Measurements from ENCODE around the gene ATAD3B. TPM values are rescaled to one million over a fixed set of nuclear protein-coding genes. Genes with fewer than 3 reads are reported as not detected.
A peak's percentile ranks its signal among the peaks of the same experiment; 100 is the strongest.
"Not testable (repeated sequence)": the region's sequence is repeated elsewhere in the genome, so short reads cannot be mapped to it uniquely, and the experiment has no call there.

Gene ATAD3B
- total RNA-seq, 2 experiments from 2014 or later: 41.5 to 49.6 TPM

DNA sequence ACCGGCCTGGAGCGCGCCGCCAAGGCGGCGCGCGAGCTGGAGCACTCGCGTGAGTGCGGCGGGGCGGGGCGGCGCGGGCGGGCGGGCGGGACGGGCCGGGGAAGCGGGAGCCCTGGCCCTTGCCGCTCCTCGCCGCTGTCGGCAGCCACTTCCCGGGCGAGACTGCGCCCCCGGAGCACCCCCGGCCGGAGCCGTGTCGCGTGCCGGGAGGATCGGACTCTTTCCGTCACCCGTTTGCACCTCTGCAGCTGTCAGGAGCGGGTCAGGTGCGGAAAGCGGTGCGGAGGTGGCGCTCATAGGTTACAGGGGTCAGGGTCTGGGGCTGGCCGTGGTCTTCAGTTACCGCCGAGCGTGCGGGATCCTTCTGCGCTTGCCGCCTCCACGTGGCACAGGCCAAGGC lies 40.9 kb downstream of the ATAD3B start:
- POLR2A ChIA-PET; H3K9me3 Mint-ChIP-seq (ENCODE audit: insufficient read depth); H3K36me3 Mint-ChIP-seq (ENCODE audit: low read depth); H3K27me3 Mint-ChIP-seq (ENCODE audit: low read depth); CTCF ChIA-PET: not testable (repeated sequence)
- Mint-ChIP-seq H3K4me3 (peak overlapping the region; percentile 76), H3K4me1 (ENCODE audit: low read depth) (peaks cover 14% of the 10 kb centered on the region), H3K27ac (peak overlapping the region; percentile 60)
- peak; percentile 35 for ATAC-seq
- DNase-seq: peak; percentile 37

DNA sequence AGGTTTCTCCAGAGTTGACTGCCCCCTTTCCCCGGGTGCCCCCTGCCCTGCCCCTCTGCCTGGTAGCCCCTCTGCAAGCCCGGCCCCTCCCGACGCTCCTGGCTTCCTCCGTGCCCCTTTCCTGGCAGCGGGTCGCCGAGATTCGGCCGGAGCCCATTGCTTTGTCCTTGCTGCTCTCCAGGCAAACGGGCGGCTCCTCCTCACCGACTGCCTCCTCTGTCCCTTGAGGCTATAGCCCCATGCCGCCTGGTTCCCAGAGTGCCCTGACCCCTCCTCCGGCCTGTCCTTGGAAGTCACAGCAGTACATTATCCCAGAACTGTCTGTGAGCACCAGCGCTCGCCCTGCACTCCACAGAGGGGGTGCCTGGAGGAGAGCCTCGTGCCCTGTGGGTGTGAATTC lies 42.1 kb downstream of the ATAD3B start:
- H3K9me3 Mint-ChIP-seq (ENCODE audit: insufficient read depth); ATAC-seq; CTCF ChIA-PET; POLR2A ChIA-PET; H3K27me3 Mint-ChIP-seq (ENCODE audit: low read depth); DNase-seq: not testable (repeated sequence)
- Mint-ChIP-seq H3K4me3 (peak overlapping the region; percentile 69), H3K27ac (peak overlapping the region; percentile 55), H3K36me3 (ENCODE audit: low read depth) (peaks cover 15% of the 10 kb centered on the region), H3K4me1 (ENCODE audit: low read depth) (peaks cover 12% of the 10 kb centered on the region)

DNA sequence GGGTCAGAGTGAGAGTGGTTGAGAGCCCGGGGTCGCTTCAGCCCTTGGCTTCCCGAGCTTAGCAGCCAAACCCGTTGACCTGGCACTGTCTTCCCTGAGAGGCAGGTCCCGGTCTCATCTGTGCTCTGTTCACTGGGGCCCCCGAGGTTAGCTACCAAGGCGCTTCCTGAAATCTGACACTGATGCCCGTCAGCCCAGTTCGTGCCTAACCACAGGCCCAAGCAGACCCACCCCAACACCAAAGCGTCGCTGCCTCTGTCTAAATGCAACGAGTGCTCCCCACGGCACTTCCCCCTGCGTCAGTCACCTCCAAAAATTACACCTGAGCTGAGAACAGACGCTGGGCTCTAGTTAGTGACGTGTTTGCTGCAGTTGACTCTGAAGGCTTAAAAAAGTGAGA lies 42.8 kb downstream of the ATAD3B start:
- H3K9me3 Mint-ChIP-seq (ENCODE audit: insufficient read depth); H3K27ac Mint-ChIP-seq; ATAC-seq; DNase-seq; H3K27me3 Mint-ChIP-seq (ENCODE audit: low read depth); H3K4me3 Mint-ChIP-seq; POLR2A ChIA-PET: not testable (repeated sequence)
- Mint-ChIP-seq H3K36me3 (ENCODE audit: low read depth) (peaks cover 18% of the 10 kb centered on the region), H3K4me1 (ENCODE audit: low read depth) (peaks cover 12% of the 10 kb centered on the region)
- CTCF ChIA-PET: interaction anchor here (0.9 kb wide), 1 partner anchor 10 kb away, joined by 3 read pairs; no protein-coding TSS in a partner anchor

DNA sequence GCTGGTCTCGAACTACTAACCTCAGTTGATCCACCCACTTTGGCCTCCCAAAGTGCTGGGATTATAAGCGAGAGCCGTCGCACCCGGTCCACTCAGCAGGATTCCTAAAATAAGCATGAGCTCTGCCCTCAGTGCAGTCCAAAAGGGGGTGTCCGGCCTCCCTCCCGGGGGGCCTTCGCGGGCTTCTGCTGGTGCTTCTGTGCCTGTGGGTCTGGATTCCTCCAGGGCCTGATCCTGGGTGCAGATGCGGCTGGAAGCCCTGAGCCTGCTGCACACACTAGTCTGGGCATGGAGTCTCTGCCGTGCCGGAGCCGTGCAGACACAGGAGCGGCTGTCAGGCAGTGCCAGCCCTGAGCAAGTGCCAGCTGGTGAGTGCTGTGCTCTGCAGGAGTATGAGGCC lies 45.4 kb downstream of the ATAD3B start:
- CTCF ChIA-PET; H3K4me3 Mint-ChIP-seq; H3K27me3 Mint-ChIP-seq (ENCODE audit: low read depth); H3K4me1 Mint-ChIP-seq (ENCODE audit: low read depth); DNase-seq; H3K9me3 Mint-ChIP-seq (ENCODE audit: insufficient read depth); H3K27ac Mint-ChIP-seq; ATAC-seq: not testable (repeated sequence)
- peaks cover 21% of the 10 kb centered on the region for H3K36me3 Mint-ChIP-seq (ENCODE audit: low read depth)
- POLR2A ChIA-PET: interaction anchor here (0.6 kb wide), 1 partner anchor 148 kb away, joined by 3 read pairs; no protein-coding TSS in a partner anchor

DNA sequence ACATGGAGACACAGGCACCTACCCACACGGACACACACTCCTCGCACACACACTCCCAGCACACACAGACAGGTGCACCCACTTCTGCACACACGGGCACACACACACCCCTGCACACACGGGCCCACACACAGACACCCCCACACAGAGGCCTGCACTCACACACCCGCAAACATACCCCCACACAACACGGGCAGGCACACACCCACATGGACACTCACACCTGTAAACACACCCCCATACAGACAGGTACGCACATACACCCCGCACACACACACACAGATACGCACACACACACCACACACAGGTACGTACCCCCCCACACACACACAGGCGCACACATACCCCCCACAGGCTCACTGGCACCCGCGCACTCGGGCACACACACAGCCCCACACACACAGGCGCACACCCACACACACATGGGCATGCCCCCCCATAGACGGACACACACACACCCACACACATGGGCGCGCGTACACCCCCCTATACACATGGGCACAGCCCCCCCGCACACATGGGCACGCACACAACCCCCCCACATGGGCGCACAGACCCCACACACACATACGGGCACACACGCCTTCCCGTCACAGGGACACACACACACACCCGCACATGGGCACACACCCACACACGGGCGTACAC lies 46.5 kb downstream of the ATAD3B start:
- no peak for DNase-seq
- no peak for ATAC-seq
- POLR2A ChIA-PET: no interaction called here
- Mint-ChIP-seq H3K36me3 (ENCODE audit: low read depth) (peaks cover 21% of the 10 kb centered on the region), H3K4me3 (no peak overlapping the region), H3K4me1 (ENCODE audit: low read depth) (peaks cover 6% of the 10 kb centered on the region), H3K9me3 (ENCODE audit: insufficient read depth) (no peaks in the 10 kb centered on the region), H3K27me3 (ENCODE audit: low read depth) (no peaks in the 10 kb centered on the region), H3K27ac (no peak overlapping the region)
- CTCF ChIA-PET: no interaction called here

DNA sequence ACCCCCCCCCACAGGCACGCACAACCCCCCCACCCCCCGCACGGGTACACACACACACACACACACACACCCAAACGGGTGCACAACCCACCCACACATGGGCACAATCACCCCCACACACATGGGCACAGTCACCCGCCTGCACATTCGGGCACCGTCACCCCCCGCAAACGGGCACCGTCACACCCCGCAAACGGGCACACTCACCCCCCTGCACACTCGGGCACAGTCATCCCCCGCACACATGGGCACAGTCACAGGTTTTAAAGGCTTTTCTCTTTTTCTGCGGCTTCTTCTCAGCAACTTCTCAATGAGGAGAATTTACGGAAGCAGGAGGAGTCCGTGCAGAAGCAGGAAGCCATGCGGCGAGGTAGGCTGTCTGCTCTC lies 47.0 kb downstream of the ATAD3B start:
- not testable (repeated sequence) for H3K27ac Mint-ChIP-seq

DNA sequence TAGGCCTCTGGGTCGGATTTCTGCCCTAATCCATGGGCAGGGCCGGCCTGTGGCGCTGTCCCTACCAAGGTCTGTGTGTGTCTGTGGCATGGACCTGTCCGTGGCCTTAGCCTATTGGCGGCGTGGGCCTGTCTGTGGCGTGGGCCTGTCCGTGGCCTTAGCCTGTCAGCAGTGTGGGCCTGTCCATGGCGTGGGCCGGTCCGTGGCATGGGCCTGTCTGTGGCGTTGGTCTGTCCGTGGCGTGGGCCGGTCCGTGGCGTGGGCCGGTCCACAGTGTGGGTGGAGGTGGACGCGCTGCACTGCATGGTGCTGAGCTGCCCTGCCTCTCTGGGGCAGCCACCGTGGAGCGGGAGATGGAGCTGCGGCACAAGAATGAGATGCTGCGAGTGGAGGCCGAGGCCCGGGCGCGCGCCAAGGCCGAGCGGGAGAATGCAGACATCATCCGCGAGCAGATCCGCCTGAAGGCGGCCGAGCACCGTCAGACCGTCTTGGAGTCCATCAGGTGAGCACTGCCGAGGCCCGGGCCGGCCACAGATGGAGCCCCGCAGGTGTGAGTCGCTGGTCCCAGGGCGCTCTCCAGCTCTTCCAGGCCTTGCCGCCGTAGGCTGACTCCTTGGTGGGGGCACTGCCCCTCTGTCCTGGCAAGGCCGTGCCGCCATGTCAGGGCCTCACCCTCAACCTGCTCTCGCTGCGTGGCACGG lies 48.4 kb downstream of the ATAD3B start:
- DNase-seq; H3K27ac Mint-ChIP-seq; H3K4me3 Mint-ChIP-seq; H3K9me3 Mint-ChIP-seq (ENCODE audit: insufficient read depth); CTCF ChIA-PET; H3K27me3 Mint-ChIP-seq (ENCODE audit: low read depth); H3K4me1 Mint-ChIP-seq (ENCODE audit: low read depth); ATAC-seq; POLR2A ChIA-PET: not testable (repeated sequence)
- peaks cover 21% of the 10 kb centered on the region for H3K36me3 Mint-ChIP-seq (ENCODE audit: low read depth)

More for the DNA sequence above, 47.0 kb downstream of the ATAD3B start:
- CTCF ChIA-PET; H3K4me3 Mint-ChIP-seq; POLR2A ChIA-PET; H3K4me1 Mint-ChIP-seq (ENCODE audit: low read depth); H3K27me3 Mint-ChIP-seq (ENCODE audit: low read depth); DNase-seq; ATAC-seq; H3K9me3 Mint-ChIP-seq (ENCODE audit: insufficient read depth): not testable (repeated sequence)
- peaks cover 21% of the 10 kb centered on the region for H3K36me3 Mint-ChIP-seq (ENCODE audit: low read depth)

DNA sequence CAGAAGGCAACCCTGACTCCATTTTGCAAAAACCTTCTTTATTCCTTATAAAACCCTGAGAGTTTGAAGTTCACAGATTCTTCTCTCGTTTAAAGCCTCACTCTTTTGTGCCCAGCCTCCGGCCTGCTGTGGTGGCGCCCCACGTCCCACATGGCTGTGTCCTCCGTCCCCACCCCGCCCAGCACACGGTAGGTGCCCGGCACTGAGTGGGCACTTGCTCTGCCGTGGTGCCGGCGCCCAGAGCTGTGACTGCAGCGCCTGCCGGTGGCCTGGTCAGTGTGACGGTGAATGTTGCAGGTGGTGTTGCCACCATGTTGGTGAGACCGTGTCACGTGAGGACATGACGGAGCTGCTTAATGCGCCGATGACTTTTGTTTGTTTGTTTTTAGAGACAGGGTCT lies 49.8 kb downstream of the ATAD3B start:
- no peaks in the 10 kb centered on the region for H3K9me3 Mint-ChIP-seq (ENCODE audit: insufficient read depth)
- POLR2A ChIA-PET: no interaction called here

DNA sequence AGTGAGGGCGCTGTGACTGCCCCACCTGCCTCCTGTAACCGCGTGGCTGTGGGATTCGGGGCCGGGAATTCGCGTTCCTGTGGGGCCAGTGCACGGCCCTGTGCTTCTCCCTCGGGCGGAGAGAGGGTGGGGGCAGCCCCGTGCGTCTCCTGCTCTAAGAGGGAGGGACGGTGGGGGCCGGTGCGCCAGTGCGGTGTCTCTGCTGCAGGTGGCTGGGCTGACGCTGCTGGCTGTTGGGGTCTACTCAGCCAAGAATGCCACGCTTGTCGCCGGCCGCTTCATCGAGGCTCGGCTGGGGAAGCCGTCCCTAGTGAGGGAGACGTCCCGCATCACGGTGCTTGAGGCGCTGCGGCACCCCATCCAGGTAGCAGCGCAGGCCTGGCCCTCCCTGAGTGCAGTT lies 51.0 kb downstream of the ATAD3B start:
- ATAC-seq; POLR2A ChIA-PET; H3K27ac Mint-ChIP-seq; H3K4me1 Mint-ChIP-seq (ENCODE audit: low read depth); H3K4me3 Mint-ChIP-seq; H3K27me3 Mint-ChIP-seq (ENCODE audit: low read depth); H3K9me3 Mint-ChIP-seq (ENCODE audit: insufficient read depth); DNase-seq; CTCF ChIA-PET: not testable (repeated sequence)
- peaks cover 23% of the 10 kb centered on the region for H3K36me3 Mint-ChIP-seq (ENCODE audit: low read depth)

More for the DNA sequence above, 49.8 kb downstream of the ATAD3B start:
- Mint-ChIP-seq H3K4me1 (ENCODE audit: low read depth) (no peaks in the 10 kb centered on the region), H3K27ac (no peak overlapping the region), H3K4me3 (no peak overlapping the region), H3K27me3 (ENCODE audit: low read depth) (no peaks in the 10 kb centered on the region), H3K36me3 (ENCODE audit: low read depth) (peaks cover 17% of the 10 kb centered on the region)
- CTCF ChIA-PET: no interaction called here
- ATAC-seq: no peak
- no peak for DNase-seq

DNA sequence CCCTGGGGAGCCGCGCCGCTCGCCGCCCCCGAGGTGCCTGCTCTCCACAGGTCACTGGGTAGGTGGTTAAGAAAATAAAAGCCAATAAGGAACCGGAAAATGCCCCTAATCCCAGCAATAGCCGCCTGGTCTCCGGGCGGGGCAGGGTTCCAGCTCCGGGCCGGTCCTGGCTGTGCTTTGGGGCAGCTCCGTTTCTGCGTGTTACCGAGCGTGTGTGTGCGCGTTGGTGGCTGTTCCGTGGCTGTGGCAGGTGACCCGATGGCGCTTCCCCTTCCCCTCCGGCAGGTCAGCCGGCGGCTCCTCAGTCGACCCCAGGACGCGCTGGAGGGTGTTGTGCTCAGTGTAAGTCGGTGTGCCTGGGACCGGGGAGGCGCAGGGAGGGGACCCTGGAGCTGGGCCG lies 51.7 kb downstream of the ATAD3B start:
- H3K4me3 Mint-ChIP-seq; CTCF ChIA-PET; ATAC-seq; H3K4me1 Mint-ChIP-seq (ENCODE audit: low read depth); DNase-seq; H3K27ac Mint-ChIP-seq; H3K9me3 Mint-ChIP-seq (ENCODE audit: insufficient read depth); POLR2A ChIA-PET; H3K27me3 Mint-ChIP-seq (ENCODE audit: low read depth): not testable (repeated sequence)
- peaks cover 21% of the 10 kb centered on the region for H3K36me3 Mint-ChIP-seq (ENCODE audit: low read depth)

DNA sequence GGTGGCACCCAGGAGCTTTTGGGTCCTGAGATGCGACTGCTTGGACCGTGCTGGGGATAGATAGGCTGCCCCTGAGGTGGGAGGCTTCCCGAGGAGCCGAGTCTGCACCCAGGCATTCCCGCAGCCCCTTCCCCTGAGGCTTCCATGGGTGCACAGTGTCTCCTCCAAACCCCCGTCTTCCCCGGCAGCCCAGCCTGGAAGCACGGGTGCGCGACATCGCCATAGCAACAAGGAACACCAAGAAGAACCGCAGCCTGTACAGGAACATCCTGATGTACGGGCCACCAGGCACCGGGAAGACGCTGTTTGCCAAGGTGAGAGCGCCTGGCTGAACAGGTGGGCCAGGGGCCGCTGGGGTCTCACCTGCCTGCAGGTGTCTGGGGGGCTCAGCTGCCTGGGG lies 52.1 kb downstream of the ATAD3B start:
- ATAC-seq; H3K4me1 Mint-ChIP-seq (ENCODE audit: low read depth); DNase-seq; H3K27me3 Mint-ChIP-seq (ENCODE audit: low read depth); H3K4me3 Mint-ChIP-seq; H3K27ac Mint-ChIP-seq; H3K9me3 Mint-ChIP-seq (ENCODE audit: insufficient read depth); POLR2A ChIA-PET; CTCF ChIA-PET: not testable (repeated sequence)
- peaks cover 20% of the 10 kb centered on the region for H3K36me3 Mint-ChIP-seq (ENCODE audit: low read depth)

DNA sequence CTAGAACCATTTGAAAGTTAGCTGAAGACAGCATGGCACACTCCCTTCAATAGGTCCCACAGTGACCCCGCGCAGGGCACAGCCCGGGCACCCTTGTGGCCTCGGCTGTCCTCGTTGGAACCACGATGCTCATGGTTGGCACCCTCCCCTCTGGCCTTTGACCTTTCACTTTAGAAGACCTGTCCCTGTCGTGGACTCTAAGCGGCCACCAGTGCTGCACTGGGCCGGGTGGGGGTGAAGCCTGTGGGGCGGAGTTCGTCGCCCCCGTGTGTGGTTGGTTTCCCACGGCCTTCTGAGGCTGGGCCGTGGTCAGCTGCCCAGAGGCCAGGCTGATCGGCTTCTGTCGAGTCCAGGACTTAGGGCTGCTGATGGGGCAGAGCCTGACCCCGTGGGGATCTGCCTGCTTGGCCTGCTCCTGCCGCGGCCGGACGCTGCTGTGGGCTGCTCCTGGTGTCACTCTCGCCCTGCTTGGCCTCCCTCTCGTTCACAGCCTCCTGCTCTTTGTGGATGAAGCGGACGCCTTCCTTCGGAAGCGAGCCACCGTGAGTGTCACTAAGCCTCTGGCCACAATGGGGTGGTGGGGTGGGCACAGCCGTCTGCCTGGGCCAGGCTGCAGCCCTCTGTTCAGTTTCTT lies 53.3 kb downstream of the ATAD3B start:
- H3K4me1 Mint-ChIP-seq (ENCODE audit: low read depth); H3K27ac Mint-ChIP-seq; H3K9me3 Mint-ChIP-seq (ENCODE audit: insufficient read depth); H3K27me3 Mint-ChIP-seq (ENCODE audit: low read depth); CTCF ChIA-PET; H3K4me3 Mint-ChIP-seq; ATAC-seq; POLR2A ChIA-PET; DNase-seq: not testable (repeated sequence)
- H3K36me3 Mint-ChIP-seq (ENCODE audit: low read depth): peaks cover 29% of the 10 kb centered on the region
